Left lobe of liver (tissue), 2 donors: ENCODE results near the gene PRKN. TPM values are rescaled to one million over a fixed set of nuclear protein-coding genes. Genes with fewer than 3 reads are reported as not detected.

Experiments used
- ATAC-seq: fragments of 200-7000 bp; cut with Tn5 transposase; one replicate; pipeline ENCODE4 v1.9.1; 2020; ENCODE audit warnings: mild to moderate bottlenecking, moderate library complexity
- DNase-seq: peaks from one replicate; pipeline ENCODE4 v3.0.0-alpha.2; 2020; ENCODE audit warnings: low spot score
- total RNA-seq: library from RNA; stranded (reverse); gene quantifications from one replicate; pipeline ENCODE4 v1.2.1, GENCODE V29; 2021
- donor health status: DM: no; HTN: no; CAD: no; lungs with moderate emphysema.
- donor health status: DM: no; HTN: yes; CAD: no.

The PRKN gene
- total RNA-seq, 1 donor from 2014 or later: 1.2 TPM

- no peak for ATAC-seq
Observed at GRCh38 chr6:162622572-162622971, 105.0 kb downstream of the PRKN start.

GRCh38 chr6:162621246-162621645 lies 106.3 kb downstream of the PRKN start:
- peak; percentile 62 for DNase-seq
- ATAC-seq: peak; percentile 100

More at GRCh38 chr6:162622572-162622971, 105.0 kb downstream of the PRKN start:
- DNase-seq: no peak

- ATAC-seq (no peak), DNase-seq (no peak)
Observed at GRCh38 chr6:162620073-162620472, 107.5 kb downstream of the PRKN start.

GRCh38 chr6:162618448-162619002 lies 109.0 kb downstream of the PRKN start:
- DNase-seq: no peak

DNA sequence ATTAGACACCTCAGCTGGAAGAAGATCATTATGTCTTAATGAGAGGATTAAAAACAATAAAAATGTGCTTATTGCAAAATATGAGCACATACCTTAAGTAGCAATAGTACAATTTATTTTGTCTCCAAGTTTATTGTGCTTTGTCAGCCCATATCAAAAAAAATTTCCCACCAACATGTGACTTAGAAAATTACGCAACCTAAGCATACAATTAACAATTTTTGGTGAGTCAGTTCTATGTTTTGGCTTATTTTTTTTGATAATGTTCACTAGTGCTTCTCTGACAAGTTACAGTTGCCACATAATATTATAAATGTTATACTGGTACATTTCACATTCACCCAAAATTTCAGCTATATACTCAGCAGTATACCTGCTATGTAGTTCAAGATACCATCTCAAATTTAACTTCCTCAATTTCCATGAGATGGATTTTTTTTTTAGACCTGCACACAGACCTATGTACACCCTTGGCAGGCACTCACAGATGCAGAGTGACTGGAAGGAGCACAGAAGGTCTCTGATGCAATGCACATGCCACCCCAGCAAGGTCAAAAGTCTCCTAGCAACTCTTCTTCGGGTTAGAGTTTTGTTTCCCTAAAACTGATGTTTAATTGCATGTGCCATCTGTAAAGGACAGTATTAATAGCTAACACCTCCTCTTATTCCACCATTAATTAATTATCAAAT lies 112.4 kb downstream of the PRKN start:
- peak; percentile 76 for ATAC-seq
- no peak for DNase-seq

More at GRCh38 chr6:162618448-162619002, 109.0 kb downstream of the PRKN start:
- no peak for ATAC-seq

DNA sequence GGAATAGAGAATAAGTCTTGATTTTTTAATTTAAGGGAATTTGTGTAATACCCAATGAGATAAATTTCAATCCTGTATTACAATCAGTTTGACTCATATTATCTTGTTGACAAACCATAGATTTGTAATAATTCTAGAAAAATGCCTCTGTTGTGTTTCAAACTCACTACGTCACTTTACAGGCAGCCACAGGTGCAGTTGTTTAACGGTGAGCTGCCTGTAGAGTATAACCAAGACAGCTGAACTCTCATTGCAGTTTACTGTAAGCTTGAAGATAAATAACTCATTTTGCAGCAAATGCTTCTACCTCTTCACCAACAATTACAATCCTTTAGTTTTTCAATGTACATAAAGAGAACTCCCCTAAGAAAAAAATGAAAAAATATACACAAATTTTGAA lies 114.3 kb downstream of the PRKN start:
- no peak for DNase-seq
- ATAC-seq: no peak

GRCh38 chr6:162612613-162613012 lies 115.0 kb downstream of the PRKN start:
- DNase-seq (no peak), ATAC-seq (no peak)

DNA sequence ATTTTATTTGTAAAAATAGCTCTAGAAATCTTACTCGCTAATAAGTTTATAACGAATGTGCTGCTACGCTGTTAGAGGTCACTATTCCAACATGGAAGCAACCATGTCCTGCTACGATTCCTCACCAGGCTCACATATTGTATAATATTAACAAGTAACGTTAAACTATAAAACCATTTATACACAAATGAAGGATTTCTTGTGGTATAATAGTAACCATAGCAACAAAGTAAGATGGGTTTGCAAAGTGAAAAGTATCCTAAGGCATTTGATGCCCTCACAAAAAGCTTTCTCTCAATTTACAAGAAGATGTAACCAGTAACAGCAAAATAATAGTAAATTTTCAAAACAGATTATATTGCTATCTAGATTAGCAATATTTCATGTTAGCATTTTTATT lies 117.2 kb downstream of the PRKN start:
- DNase-seq: no peak
- no peak for ATAC-seq

DNA sequence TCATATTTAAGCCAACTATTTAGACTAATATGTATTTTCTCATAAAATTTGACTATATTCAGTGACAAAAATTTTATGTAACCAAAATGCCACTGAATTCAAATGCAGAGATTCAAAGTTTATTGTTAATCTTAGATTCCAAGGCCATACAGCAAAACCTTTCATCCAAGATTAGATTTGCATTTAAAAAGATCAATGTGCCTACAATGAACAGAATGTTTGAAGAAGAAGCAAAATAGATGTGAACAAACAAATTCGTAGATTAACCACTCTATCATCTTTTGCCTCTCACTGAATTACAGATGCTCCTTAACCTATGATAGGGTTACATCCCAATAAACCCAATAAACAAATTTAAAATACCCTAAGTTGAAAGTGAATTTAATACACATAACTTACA lies 121.7 kb downstream of the PRKN start:
- DNase-seq (no peak), ATAC-seq (no peak)

- DNase-seq: no peak
- ATAC-seq: no peak
Observed at GRCh38 chr6:162603231-162604015, 124.1 kb downstream of the PRKN start.

DNA sequence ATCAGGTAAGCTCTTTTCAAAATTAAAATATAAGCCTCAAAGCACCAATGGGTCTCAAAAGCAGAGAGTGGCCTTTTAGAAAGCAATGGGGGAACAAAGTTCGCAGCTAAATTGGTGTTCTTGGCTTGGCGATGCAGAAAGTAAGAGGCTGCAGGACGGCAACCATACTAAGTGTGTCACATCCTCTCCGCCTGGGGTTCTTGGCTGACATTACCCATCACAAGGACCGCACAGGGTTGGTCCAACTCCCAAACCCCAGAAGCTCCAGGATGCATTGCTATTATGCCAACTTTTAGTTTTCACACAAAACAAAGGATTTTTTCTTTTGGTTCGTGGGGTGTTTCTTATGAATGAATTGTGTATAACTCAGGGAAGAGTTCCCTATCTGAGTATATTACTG lies 124.8 kb downstream of the PRKN start:
- DNase-seq (no peak), ATAC-seq (no peak)

DNA sequence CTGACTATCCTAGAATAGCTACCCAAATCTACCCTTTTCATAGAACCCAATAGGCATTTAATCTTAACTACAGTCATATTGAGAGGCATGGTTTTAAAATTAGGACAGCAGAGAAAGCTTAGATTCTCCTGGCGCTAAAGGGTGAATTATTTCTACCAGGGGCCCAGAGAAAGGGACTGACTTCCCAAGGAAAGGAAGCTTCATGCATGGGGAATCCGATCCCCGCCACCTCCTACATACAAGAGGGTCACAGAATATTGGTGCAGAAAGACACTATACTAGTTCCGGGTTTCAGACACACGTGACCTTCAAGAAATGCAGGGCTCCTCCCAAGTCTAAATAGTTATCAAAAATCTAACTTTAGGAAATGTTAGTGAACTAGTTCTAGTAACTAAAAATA lies 130.9 kb downstream of the PRKN start:
- ATAC-seq (no peak), DNase-seq (no peak)

DNA sequence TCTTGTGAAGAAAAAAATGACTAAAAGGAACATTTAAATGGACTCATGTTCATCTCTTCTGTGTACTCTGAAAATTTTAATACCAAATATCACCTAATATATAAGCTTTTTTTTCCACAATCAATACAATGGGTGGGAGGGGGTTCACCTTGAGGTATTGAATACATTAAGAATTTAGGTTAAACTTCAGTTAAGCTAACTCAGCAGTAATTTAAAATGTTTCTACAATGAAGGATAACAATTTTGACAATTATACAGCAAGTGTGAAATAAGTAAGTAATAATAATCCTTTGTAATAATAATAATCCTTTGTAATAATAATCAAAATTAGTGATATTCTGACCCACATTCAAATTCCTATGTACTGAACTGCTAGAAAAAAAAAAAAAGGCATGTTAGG lies 136.0 kb downstream of the PRKN start:
- DNase-seq (no peak), ATAC-seq (no peak)

DNA sequence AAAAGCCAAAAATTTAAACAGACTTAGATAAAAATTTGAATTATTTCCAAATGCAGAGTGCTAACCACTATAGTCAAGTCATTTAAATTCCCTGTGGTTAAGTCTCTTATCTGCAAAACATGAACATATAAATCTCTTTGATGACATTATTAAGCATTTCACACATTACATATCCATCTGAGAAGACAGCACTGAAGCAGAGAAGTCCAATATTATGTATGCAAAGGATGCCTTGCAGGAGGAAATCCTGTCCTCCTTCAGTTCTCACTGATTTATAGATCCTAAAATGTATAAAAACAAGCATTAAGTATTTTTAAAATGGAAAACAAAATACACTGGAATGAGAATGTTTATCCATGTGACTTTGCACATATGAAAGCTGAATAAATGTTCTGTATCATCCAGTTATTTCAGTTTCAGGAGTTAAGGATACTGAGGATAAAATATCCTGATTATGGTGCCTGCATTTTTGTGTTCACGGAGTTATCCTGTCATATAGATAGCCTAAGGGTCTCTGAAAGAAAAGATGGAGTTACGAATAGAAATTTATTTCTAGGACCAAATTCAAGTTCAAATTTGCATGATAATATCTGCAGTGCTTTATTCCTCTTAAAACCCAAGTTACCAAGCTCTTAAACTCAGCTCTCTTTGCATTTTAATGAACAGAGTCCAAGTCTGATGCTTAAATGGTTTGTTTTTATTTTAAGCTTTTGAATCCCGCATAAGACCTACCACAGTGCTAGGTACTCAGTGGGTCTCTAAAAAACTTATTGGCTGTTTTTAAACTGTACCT lies 145.4 kb downstream of the PRKN start:
- no peak for ATAC-seq
- no peak for DNase-seq

DNA sequence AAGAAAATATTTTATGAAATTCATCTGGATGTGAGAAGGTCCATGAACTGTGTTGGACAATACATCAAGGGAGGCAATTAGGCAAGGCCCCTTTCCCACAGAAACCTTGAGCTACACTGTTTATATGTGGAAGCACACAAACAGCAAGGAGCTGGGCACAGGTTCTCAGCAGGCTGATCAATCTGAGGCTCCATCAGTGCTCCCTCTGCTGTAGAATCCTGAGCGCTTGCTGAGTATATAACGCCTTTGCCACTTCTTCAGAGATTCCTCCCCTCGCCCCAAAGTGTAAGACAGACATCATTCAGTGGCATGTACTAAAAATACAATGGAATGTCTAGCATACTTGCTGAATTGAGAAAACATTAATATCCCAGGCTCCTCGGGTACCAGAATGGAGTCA lies 146.9 kb downstream of the PRKN start:
- DNase-seq: no peak
- ATAC-seq: no peak

DNA sequence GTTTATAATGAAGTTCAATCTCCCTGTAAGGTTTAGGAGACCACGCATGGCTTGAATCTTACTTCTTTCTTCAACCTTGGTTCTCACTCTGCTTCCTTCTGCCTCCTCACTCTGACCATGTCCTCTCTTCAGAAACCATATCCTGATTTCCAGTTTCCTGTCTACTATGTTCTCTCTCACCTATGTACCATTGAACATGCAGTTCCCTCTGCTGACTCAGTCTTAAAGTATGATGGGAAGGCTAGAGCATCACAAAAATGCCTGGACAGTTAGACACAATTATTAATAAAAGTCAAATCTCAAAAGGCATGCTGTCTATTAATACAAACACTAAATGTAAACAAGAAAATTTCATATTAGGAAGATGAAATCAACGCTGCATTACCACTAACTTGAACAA lies 151.6 kb downstream of the PRKN start:
- no peak for ATAC-seq
- no peak for DNase-seq

- no peak for DNase-seq
- ATAC-seq: no peak
Observed at GRCh38 chr6:162572240-162572639, 155.3 kb downstream of the PRKN start.

DNA sequence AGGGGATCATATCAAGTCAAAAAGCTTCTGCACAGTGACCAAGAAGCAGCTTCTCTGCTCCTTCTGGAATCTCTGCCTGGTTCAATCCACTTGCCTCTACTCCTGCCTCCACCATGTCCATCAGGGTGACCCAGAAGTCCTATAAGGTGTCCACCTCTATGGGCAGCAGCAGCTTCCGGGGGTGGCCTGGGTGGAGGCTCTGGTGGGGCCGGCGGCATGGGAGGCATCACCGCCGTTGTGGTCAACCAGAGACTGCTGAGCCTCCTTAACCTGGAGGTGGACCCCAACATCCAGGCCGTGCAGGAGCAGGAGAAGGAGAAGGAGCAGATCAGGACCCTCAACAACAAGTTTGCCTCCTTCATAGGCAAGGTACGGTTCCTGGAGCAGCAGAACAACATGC lies 159.3 kb downstream of the PRKN start:
- DNase-seq (no peak), ATAC-seq (no peak)

- no peak for ATAC-seq
- no peak for DNase-seq
Observed at GRCh38 chr6:162562041-162562440, 165.5 kb downstream of the PRKN start.

- DNase-seq: no peak
- ATAC-seq: no peak
Observed at GRCh38 chr6:162560891-162561290, 166.7 kb downstream of the PRKN start.

DNA sequence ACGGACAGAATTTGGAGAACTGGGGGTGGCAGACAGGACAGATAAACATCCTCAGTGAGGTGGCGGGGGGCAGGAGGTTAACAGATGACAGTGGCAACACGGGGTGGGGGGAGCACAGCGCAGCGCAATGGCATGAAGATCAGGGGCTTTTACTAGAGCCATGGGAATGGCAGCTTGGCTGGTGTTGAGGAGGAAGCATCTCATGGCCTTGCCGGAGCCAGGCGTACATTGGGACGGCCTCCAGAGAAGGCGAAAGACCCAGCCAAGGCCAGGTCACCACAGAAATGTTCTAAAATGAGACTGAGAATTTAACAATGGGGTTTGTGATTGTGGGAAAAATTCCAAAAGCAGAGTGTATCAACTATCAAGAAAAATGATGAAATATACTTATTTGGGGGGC lies 173.0 kb downstream of the PRKN start:
- no peak for DNase-seq
- no peak for ATAC-seq
